Tibial artery (tissue), 4 donors: ENCODE data around the gene SLC7A1.

ENCODE experiments used
- DNase-seq, 2 donors: peaks; one replicate each; pipeline ENCODE4 v3.0.0-alpha.2; 2019
- H3K27ac ChIP-seq, 2 donors: fragments of 200-600 bp; sonication (generic) in 1 of 2; 1 replicate in 1 of 2; 2 replicates in 1 of 2; pipeline ENCODE4 v1.5.1; 2018 to 2019; ENCODE audit warnings: mild to moderate bottlenecking in 1 of 2
- H3K27me3 ChIP-seq, 2 donors: fragments of 200-600 bp; sonication (generic) in 1 of 2; one replicate each; pipeline versions ENCODE4 v1.5.1 to v1.6.0; 2016 to 2019
- H3K36me3 ChIP-seq, 3 donors: fragments of 200-600 bp; sonication (generic) in 2 of 3; one replicate each; pipeline ENCODE4 v1.5.1; 2016 to 2019; ENCODE audit warnings: mild to moderate bottlenecking in 2 of 3
- H3K4me1 ChIP-seq, 4 donors: fragments of 200-600 bp; sonication (generic) in 2 of 4; 1 replicate in 3 of 4; 2 replicates in 1 of 4; pipeline ENCODE4 v1.5.1; 2016 to 2019
- H3K4me3 ChIP-seq, 2 donors: fragments of 200-600 bp; sonication (generic) in 1 of 2; 1 replicate in 1 of 2; 2 replicates in 1 of 2; pipeline ENCODE4 v1.5.1; 2018 to 2019; ENCODE audit warnings: mild to moderate bottlenecking in 2 of 2
- H3K9me3 ChIP-seq, 3 donors: fragments of 200-600 bp; sonication (generic) in 1 of 3; one replicate each; pipeline ENCODE4 v1.5.1; 2016 to 2019
- intact Hi-C: fragments of 100-400 bp; cut with DNase I; formaldehyde crosslinking; loops from one replicate; pipeline ENCODE4 v1.15.0; 2023; ENCODE audit warnings: low total_unique reads
- TF ChIP-seq, protein P1 (sequence below), 2 experiments: fragments of 200-600 bp in 1 of 2; fragments of 450-650 bp in 1 of 2; IDR thresholded peaks; one replicate each; pipeline ENCODE4 v1.5.1; 2017 to 2019; ENCODE audit warnings: antibody characterized with exemption in 2 of 2, mild to moderate bottlenecking in 1 of 2, moderate library complexity in 1 of 2

SLC7A1 gene

DNA sequence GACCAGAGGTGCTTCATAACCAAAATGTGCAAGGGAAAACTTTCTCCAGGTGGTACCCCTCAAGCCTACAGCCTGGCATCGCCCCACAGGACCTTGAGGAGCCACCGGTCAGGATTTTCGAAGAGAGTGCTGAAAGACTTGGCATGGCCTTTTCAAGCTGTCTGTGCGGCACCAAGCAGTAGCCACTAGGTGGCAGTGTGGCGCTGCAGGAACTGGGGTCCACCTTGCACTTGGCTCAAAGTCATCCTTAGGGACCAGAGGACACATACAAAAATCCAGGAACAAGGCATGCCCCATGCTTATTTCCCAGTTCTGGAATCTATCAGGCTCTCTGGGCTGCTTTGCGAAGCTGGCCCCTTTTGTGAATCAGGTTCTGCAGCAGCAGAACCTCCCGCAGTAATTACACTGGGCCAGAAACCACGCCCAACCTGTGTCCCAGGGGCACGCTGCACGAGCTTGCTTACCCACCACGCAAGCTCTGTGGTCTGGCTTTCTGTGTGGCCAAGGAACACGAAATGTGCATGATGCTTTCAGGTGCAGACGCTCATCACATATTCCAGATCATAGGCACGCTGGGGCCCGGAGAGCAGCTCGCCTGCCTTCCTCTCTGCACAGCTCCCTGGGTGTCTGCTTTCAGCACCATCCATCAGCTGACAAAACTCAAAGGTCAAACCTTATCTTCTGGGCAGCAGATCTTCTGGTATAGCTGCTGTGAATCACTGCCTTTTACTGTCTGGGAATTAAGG lies 87.2 kb downstream of the SLC7A1 start:
- H3K4me3 ChIP-seq, result no peak overlapping the region
- intact Hi-C loops, result loop anchor here (5.0 kb wide), 1 partner anchor 199 kb away; no protein-coding TSS in a partner anchor

DNA sequence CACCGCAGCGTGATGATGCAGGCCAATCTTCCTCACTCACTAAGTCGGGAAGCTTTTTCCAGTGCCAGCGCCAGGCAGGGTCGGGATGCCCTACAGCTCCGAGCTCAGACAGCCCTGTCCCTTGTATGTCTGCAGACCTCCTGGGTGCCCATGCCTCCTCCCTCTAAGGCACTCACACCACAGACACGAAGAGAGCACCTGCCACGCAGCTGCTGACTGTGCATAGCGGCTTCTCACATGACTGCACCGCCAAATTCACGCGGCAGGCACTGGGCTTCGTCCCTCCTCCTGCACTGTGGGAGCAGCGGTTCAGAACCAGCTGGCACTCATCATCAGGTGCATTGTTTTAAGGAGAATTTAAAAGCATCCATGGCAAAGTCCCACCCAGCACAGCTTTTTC lies 88.1 kb downstream of the SLC7A1 start:
- TF ChIP-seq, protein P1, sequence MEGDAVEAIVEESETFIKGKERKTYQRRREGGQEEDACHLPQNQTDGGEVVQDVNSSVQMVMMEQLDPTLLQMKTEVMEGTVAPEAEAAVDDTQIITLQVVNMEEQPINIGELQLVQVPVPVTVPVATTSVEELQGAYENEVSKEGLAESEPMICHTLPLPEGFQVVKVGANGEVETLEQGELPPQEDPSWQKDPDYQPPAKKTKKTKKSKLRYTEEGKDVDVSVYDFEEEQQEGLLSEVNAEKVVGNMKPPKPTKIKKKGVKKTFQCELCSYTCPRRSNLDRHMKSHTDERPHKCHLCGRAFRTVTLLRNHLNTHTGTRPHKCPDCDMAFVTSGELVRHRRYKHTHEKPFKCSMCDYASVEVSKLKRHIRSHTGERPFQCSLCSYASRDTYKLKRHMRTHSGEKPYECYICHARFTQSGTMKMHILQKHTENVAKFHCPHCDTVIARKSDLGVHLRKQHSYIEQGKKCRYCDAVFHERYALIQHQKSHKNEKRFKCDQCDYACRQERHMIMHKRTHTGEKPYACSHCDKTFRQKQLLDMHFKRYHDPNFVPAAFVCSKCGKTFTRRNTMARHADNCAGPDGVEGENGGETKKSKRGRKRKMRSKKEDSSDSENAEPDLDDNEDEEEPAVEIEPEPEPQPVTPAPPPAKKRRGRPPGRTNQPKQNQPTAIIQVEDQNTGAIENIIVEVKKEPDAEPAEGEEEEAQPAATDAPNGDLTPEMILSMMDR (IDR thresholded peaks at IDR 0.05), result no peak
- Histone ChIP-seq H3K9me3 (no peaks in the 10 kb centered on the region), H3K27me3 (peaks cover 0 to 19% of the 10 kb centered on the region in 2 donors), H3K4me1 (peaks cover 0 to 10% (median 4%) of the 10 kb centered on the region in 4 donors), H3K27ac (no peak overlapping the region), H3K36me3 (peaks cover 0 to 12% (median 0%) of the 10 kb centered on the region in 3 donors), H3K4me3 (no peak overlapping the region)
- DNase-seq, result no peak
- intact Hi-C loops, result loop anchor here (5.0 kb wide), 1 partner anchor 200 kb away; no protein-coding TSS in a partner anchor

More for the DNA sequence above, 87.2 kb downstream of the SLC7A1 start:
- H3K4me1 ChIP-seq, result peaks cover 0 to 5% (median 2%) of the 10 kb centered on the region in 4 donors
- H3K27me3 ChIP-seq, result peaks cover 0 to 15% of the 10 kb centered on the region in 2 donors
- H3K27ac ChIP-seq, result no peak overlapping the region
- DNase-seq, result peak; percentile 83 to 92
- H3K9me3 ChIP-seq, result no peaks in the 10 kb centered on the region
- TF ChIP-seq, protein P1 (IDR thresholded peaks at IDR 0.05), result peak; percentile 93 to 97
- peaks cover 0 to 21% (median 7%) of the 10 kb centered on the region in 3 donors for H3K36me3 ChIP-seq

DNA sequence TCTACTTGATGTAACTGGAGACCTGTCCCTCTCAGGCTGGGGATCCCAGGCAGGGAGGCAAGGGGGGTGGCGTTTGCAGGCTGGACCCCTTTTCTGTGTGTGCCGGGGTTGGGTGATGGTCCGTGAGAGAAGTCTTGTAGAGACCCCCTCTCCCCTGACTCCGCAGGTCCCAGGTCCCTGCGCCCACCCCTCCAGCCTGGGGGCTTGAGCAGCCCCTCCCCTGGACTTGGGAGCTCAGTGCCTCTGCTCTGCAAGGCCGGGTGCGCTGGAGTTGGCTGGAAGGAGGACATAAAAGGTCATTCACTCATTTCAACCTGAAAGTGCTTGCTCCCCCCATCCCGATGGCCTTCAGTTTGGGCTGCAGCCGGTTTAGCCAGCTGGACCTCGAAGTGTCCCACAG lies 89.5 kb downstream of the SLC7A1 start:
- DNase-seq, result no peak
- H3K9me3 ChIP-seq, result no peaks in the 10 kb centered on the region
- H3K27ac ChIP-seq, result no peak overlapping the region
- intact Hi-C loops, result loop anchor here (5.0 kb wide), 1 partner anchor 201 kb away; no protein-coding TSS in a partner anchor
- peaks cover 0 to 19% of the 10 kb centered on the region in 2 donors for H3K27me3 ChIP-seq
- H3K4me1 ChIP-seq, result peaks cover 0 to 10% (median 4%) of the 10 kb centered on the region in 4 donors
- TF ChIP-seq, protein P1 (IDR thresholded peaks at IDR 0.05), result no peak
- H3K4me3 ChIP-seq, result no peak overlapping the region
- H3K36me3 ChIP-seq, result peaks cover 0 to 5% (median 0%) of the 10 kb centered on the region in 3 donors

DNA sequence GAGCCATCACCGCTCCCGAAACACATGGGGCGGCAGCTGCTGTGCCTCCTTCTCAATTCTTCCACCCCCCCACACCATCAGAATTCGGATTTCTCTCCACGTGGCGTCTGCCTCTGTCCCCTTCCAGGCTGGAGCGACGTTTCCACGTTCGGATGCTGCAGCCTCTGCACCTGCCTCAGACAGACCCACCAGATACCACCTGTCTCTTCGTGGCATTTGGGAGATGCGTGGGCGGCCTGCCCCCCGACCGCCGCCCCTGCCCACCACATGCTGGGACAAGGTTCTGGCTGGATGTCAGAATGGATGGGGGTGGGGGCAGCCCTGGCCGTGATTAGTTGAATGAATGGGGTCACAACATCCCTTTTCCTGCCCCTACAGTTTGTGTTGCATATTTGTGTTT lies 90.0 kb downstream of the SLC7A1 start:
- Histone ChIP-seq H3K9me3 (no peaks in the 10 kb centered on the region), H3K4me1 (peaks cover 0 to 10% (median 4%) of the 10 kb centered on the region in 4 donors), H3K27me3 (peaks cover 0 to 19% of the 10 kb centered on the region in 2 donors), H3K27ac (no peak overlapping the region), H3K4me3 (no peak overlapping the region), H3K36me3 (peaks cover 0 to under 1% (median 0%) of the 10 kb centered on the region in 3 donors)
- intact Hi-C loops, result loop anchor here (5.0 kb wide), 1 partner anchor 202 kb away; no protein-coding TSS in a partner anchor
- TF ChIP-seq, protein P1 (IDR thresholded peaks at IDR 0.05), result no peak
- no peak for DNase-seq

DNA sequence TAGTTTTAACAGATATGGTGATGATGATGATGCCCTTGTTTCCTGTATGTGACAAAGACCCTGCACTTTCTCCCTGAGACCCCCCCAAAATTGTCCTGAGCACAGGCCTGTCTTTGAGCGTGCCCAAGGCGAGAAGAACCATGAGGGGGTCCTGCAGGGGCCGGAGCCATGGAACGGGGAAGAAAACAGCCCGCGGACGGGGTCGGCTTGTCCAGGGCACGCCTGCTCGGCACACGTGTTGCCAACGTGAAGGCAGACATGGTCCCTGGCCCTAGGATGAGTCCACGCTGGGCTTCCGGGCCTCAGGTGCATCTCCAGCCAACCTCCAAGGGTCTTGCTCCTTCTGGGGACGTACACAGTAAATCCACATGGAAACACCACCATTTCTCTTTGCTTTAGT lies 90.8 kb downstream of the SLC7A1 start:
- Histone ChIP-seq H3K27me3 (peaks cover 0 to 19% of the 10 kb centered on the region in 2 donors), H3K9me3 (no peaks in the 10 kb centered on the region), H3K4me1 (peaks cover 0 to 10% (median 4%) of the 10 kb centered on the region in 4 donors), H3K27ac (no peak overlapping the region), H3K36me3 (no peaks in the 10 kb centered on the region), H3K4me3 (no peak overlapping the region)
- TF ChIP-seq, protein P1 (IDR thresholded peaks at IDR 0.05), result no peak
- intact Hi-C loops, result loop anchor here (5.0 kb wide), 1 partner anchor 203 kb away; no protein-coding TSS in a partner anchor
- DNase-seq, result no peak
